Measurements from ENCODE around the gene CELF4. TPM values are rescaled to one million over a fixed set of nuclear protein-coding genes. Genes with fewer than 3 reads are reported as not detected.

The CELF4 gene
- total RNA-seq, 1 donor, result not detected

DNA sequence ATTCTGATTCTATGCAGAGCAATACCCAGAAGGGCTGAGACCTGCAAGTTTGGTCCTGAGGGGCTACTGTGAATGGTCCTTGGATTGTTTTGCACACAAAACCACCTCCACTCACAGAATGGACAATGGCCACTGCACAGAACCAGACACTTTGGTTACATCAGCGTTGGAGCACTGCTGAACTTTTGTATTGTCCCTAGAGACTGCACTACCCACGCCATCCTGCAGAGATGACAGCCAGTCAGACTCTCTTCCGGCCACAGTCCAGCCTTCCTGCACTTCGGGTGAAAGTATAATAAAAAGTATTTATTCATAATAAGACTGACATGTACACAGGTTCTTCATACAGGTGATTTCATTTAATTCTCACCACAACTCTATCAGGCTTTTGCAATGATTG lies 35.7 kb downstream of the CELF4 start:
- H3K9me3 ChIP-seq (ENCODE audit: low read depth, low read length), result no peaks in the 10 kb centered on the region
- H3K4me3 ChIP-seq (ENCODE audit: low read length), result no peak overlapping the region
- H3K27me3 ChIP-seq (ENCODE audit: insufficient read depth, low read length), result peaks cover 12% of the 10 kb centered on the region
- no peaks in the 10 kb centered on the region for H3K4me1 ChIP-seq (ENCODE audit: insufficient read depth, low read length)

DNA sequence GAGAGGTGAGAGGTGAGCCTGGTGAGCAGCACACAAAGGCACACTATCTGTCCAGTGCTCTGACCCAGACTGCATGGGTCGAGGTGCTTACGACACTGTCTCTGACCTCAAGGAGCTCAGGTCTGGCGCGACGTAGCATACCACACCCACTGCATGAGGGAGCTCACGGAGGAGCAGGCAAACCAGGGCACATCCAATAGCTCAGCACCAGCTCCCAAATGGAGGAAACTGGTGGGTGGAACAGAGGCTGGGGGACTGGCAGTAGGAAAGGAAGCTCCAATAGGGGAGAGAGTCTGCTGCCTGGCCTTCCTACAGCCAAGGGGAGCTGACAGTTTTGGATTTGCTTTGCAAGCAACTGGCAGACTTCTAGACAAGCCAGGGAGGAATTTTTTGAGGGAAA lies 36.3 kb downstream of the CELF4 start:
- Histone ChIP-seq H3K4me3 (ENCODE audit: low read length) (no peak overlapping the region), H3K27me3 (ENCODE audit: insufficient read depth, low read length) (peaks cover 13% of the 10 kb centered on the region), H3K4me1 (ENCODE audit: insufficient read depth, low read length) (no peaks in the 10 kb centered on the region), H3K9me3 (ENCODE audit: low read depth, low read length) (no peaks in the 10 kb centered on the region)

GRCh38 chr18:37527395-37527794 lies 38.2 kb downstream of the CELF4 start:
- no peaks in the 10 kb centered on the region for H3K4me1 ChIP-seq (ENCODE audit: insufficient read depth, low read length)
- H3K4me3 ChIP-seq (ENCODE audit: low read length), result no peak overlapping the region
- no peaks in the 10 kb centered on the region for H3K9me3 ChIP-seq (ENCODE audit: low read depth, low read length)
- peaks cover 23% of the 10 kb centered on the region for H3K27me3 ChIP-seq (ENCODE audit: insufficient read depth, low read length)

GRCh38 chr18:37525262-37525585 lies 40.4 kb downstream of the CELF4 start:
- Histone ChIP-seq H3K4me3 (ENCODE audit: low read length) (no peak overlapping the region), H3K9me3 (ENCODE audit: low read depth, low read length) (no peaks in the 10 kb centered on the region), H3K27me3 (ENCODE audit: insufficient read depth, low read length) (peaks cover 23% of the 10 kb centered on the region), H3K4me1 (ENCODE audit: insufficient read depth, low read length) (no peaks in the 10 kb centered on the region)

- H3K27me3 ChIP-seq (ENCODE audit: insufficient read depth, low read length), result peaks cover 23% of the 10 kb centered on the region
- H3K4me3 ChIP-seq (ENCODE audit: low read length), result no peak overlapping the region
- H3K9me3 ChIP-seq (ENCODE audit: low read depth, low read length), result no peaks in the 10 kb centered on the region
- H3K4me1 ChIP-seq (ENCODE audit: insufficient read depth, low read length), result no peaks in the 10 kb centered on the region
These were observed 40.9 kb downstream of the CELF4 start for GRCh38 chr18:37524498-37525261.

GRCh38 chr18:37524139-37524497 lies 41.5 kb downstream of the CELF4 start:
- no peaks in the 10 kb centered on the region for H3K4me1 ChIP-seq (ENCODE audit: insufficient read depth, low read length)
- H3K27me3 ChIP-seq (ENCODE audit: insufficient read depth, low read length), result peaks cover 23% of the 10 kb centered on the region
- no peak overlapping the region for H3K4me3 ChIP-seq (ENCODE audit: low read length)
- no peaks in the 10 kb centered on the region for H3K9me3 ChIP-seq (ENCODE audit: low read depth, low read length)

DNA sequence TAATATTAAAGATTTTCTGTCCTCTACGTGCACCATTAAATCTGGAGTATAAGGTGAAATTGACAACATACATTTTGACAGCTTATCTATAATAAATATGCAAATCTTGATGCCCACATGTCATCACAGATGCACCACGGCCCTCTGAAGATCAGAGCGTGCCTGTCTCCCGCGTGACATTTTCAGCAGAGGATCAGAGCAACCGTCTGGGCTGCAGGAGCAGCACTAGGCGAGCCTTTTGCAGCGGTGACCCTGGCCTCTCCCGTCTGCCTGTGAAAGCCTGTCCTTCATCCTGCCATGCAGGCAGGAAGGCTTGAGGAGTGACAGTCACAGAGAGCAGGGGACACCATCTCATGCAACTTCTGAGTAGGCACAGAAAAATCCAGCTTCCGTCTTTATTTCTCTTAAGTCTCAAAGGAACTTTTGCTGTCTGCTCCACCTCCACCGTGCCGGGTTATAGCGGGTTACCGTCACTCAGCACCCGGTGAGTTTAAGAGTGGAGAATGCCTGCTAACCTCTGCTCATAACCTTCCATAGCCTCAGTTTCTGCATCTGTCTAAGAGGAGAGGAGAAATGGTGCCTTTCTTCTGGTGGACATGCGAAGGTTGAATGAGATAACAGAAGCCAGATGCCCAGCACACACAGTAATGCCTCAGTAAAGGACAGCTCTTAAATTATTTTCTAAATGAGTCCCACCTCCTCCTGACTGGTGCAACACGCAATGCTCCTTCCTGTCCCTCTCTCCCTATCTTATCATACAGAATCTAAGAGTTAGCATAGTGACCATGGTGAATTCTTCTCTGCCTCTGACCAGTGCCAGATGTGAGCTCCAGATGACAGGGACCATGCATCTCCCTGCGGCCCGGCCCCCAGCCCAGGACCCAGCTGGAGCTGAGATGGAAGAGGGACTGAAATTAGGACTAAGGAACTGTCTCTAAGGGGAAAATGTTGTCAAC lies 43.8 kb downstream of the CELF4 start:
- H3K27me3 ChIP-seq (ENCODE audit: insufficient read depth, low read length), result peaks cover 23% of the 10 kb centered on the region
- H3K4me1 ChIP-seq (ENCODE audit: insufficient read depth, low read length), result no peaks in the 10 kb centered on the region
- no peaks in the 10 kb centered on the region for H3K9me3 ChIP-seq (ENCODE audit: low read depth, low read length)
- H3K4me3 ChIP-seq (ENCODE audit: low read length), result no peak overlapping the region

DNA sequence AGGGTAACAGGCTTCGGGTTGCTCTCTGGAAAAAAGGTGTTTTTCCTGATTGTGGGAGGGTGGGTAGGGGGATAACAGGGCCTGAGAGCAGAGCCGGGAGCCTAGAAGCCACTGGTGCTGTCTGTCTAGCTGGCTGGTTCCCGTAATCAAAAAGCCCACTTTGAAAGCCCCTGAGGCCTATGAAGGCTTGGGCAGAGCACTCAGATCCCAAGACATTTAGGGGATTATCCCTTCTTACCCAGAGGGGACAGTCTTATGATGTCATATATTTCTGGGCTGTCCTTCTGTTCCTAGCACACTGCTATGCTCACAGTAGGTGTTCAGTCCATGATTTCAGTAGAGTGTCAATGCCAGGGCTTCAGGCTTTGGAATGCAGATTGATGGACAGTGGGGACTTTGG lies 45.1 kb downstream of the CELF4 start:
- Histone ChIP-seq H3K4me3 (ENCODE audit: low read length) (no peak overlapping the region), H3K9me3 (ENCODE audit: low read depth, low read length) (no peaks in the 10 kb centered on the region), H3K4me1 (ENCODE audit: insufficient read depth, low read length) (no peaks in the 10 kb centered on the region), H3K27me3 (ENCODE audit: insufficient read depth, low read length) (peaks cover 16% of the 10 kb centered on the region)

DNA sequence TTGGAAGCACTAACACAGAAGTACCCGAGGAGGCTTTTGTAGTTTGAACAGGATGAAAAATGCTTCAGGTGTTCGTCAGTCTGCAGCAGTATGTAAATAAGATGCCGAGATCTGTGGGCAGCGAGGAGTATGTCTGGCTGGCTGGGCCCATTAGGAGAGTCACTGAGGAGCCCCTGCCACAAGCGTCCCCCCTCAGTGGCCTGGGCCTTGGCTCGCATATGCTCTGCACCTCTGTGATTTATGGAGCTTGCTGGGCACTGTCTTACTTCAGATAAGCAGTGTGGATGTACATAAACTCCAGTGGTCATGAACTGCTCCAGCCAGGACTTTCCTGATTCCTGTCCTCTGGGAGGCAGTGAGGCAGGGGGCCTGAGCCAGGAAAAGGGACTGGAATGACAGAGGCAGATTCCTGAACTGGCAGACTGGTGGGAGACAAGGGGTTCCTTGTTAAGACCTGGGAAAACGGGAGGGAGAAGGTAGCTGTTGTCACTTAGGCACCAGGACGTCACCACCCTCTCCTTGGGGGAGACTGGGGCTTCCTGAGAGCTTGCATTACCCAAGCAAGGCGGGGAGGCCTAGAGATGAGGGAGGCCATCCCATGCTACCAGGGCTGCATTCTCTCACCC lies 46.0 kb downstream of the CELF4 start:
- Histone ChIP-seq H3K27me3 (ENCODE audit: insufficient read depth, low read length) (peaks cover 10% of the 10 kb centered on the region), H3K9me3 (ENCODE audit: low read depth, low read length) (no peaks in the 10 kb centered on the region), H3K4me1 (ENCODE audit: insufficient read depth, low read length) (no peaks in the 10 kb centered on the region), H3K4me3 (ENCODE audit: low read length) (no peak overlapping the region)

GRCh38 chr18:37516361-37516853 lies 49.2 kb downstream of the CELF4 start:
- no peaks in the 10 kb centered on the region for H3K9me3 ChIP-seq (ENCODE audit: low read depth, low read length)
- H3K27me3 ChIP-seq (ENCODE audit: insufficient read depth, low read length), result no peaks in the 10 kb centered on the region
- H3K4me1 ChIP-seq (ENCODE audit: insufficient read depth, low read length), result no peaks in the 10 kb centered on the region
- no peak overlapping the region for H3K4me3 ChIP-seq (ENCODE audit: low read length)

DNA sequence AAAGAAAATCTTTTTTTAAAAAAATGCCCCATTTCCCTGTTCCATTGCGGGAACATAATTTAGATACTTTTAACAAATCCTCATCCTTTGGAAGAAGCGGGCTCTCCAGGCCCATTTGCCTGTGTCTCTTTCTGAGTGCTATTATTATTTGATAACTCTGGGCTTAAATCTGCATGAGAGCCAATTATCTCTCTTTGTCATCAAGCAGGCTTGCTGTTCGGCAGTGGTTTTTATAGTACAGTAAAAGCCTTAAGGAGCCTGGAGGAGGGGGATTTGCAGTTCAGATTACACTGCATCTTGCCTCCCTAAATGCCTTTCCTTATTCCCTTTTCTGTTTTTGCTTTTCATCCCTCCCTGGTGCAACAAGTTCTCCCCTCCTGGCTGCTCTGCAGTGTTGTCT lies 50.6 kb downstream of the CELF4 start:
- H3K9me3 ChIP-seq (ENCODE audit: low read depth, low read length), result no peaks in the 10 kb centered on the region
- H3K27me3 ChIP-seq (ENCODE audit: insufficient read depth, low read length), result no peaks in the 10 kb centered on the region
- no peaks in the 10 kb centered on the region for H3K4me1 ChIP-seq (ENCODE audit: insufficient read depth, low read length)
- no peak overlapping the region for H3K4me3 ChIP-seq (ENCODE audit: low read length)

DNA sequence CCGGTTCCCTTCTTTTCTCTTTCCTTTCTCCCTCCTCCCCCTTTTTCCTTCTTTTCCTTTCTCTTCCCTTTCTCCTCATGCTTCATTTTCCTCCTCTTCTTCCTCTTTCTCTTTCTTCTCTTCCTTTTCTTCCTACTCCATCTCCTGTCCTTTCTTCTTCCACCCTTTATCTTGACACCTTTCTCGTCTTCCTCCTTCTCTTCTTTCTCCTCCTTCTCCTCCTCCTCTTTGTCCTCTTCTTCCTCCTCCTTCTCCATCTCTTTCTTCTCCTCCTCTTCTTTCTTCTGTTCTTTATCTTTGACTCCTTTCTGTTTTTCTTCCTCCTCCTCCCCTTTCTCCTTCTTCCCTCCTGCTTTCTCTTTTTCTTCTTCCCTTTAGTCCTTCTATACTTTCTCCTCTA lies 53.2 kb downstream of the CELF4 start:
- Histone ChIP-seq H3K4me3 (ENCODE audit: low read length) (no peak overlapping the region), H3K9me3 (ENCODE audit: low read depth, low read length) (no peaks in the 10 kb centered on the region), H3K4me1 (ENCODE audit: insufficient read depth, low read length) (no peaks in the 10 kb centered on the region), H3K27me3 (ENCODE audit: insufficient read depth, low read length) (no peaks in the 10 kb centered on the region)

DNA sequence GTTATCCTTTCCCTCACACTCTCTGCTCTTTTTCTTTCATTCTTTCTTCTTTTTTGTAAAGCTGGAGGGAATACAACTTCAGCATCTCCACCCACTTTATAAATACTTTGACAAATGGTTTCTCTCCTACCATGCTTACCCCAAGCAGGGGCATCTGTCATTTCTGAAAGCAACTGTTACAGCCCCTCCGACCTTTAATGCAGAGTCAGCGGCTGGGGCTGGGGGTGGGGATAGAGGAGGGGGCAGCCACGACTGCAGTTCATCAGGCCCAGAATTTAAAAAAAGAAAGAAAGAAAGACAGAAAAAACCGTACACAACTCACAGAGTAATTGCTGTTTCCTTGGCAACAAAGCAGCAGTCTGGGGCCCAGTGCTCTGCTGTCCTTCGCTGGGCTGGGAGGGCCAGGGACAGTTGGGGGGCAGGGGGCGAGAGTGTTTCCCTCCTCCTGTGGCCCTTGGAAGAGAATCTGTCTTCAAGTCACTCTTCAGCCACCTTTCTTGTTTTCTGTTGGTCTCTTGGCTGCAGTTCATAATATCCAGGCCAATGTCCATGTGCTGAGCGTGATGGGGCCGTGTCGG lies 53.8 kb downstream of the CELF4 start:
- Histone ChIP-seq H3K9me3 (ENCODE audit: low read depth, low read length) (no peaks in the 10 kb centered on the region), H3K4me1 (ENCODE audit: insufficient read depth, low read length) (no peaks in the 10 kb centered on the region), H3K4me3 (ENCODE audit: low read length) (no peak overlapping the region), H3K27me3 (ENCODE audit: insufficient read depth, low read length) (no peaks in the 10 kb centered on the region)

GRCh38 chr18:37509600-37509999 lies 56.0 kb downstream of the CELF4 start:
- H3K4me3 ChIP-seq (ENCODE audit: low read length), result no peak overlapping the region
- no peaks in the 10 kb centered on the region for H3K9me3 ChIP-seq (ENCODE audit: low read depth, low read length)
- H3K27me3 ChIP-seq (ENCODE audit: insufficient read depth, low read length), result no peaks in the 10 kb centered on the region
- H3K4me1 ChIP-seq (ENCODE audit: insufficient read depth, low read length), result no peaks in the 10 kb centered on the region

- no peak overlapping the region for H3K4me3 ChIP-seq (ENCODE audit: low read length)
- no peaks in the 10 kb centered on the region for H3K4me1 ChIP-seq (ENCODE audit: insufficient read depth, low read length)
- H3K9me3 ChIP-seq (ENCODE audit: low read depth, low read length), result no peaks in the 10 kb centered on the region
- H3K27me3 ChIP-seq (ENCODE audit: insufficient read depth, low read length), result no peaks in the 10 kb centered on the region
These were observed 57.4 kb downstream of the CELF4 start for GRCh38 chr18:37508207-37508606.
